ENCODE results near the gene TRIM33.

DNA sequence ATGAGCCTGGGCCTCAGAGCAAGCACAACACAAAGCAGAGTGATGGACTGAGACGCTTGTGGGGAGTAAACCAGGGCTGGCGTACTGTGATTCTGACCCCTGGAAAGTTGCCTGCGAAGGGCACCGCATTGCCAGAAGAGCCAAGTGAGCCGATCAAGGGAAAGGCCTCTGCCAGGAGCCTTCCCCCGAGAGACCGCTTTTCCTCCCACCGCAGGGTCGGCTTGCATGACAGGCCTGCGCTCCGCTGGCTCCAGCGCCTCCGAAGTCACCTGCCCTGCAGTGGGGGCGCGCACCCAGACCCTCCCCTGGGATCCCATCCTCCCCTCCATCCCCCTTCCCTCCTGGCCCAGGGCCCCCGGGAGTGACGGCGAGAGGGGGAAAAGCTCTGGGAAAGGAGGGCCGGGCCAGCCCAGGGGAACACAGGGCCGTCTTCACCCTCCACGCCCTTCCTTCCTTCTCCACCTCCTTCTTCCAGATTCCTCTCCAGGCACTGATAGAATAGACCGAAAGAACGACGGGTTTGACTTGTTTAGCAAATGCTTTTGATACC, 165.0 kb downstream of the TRIM33 start:
- TF ChIP-seq, protein P1, sequence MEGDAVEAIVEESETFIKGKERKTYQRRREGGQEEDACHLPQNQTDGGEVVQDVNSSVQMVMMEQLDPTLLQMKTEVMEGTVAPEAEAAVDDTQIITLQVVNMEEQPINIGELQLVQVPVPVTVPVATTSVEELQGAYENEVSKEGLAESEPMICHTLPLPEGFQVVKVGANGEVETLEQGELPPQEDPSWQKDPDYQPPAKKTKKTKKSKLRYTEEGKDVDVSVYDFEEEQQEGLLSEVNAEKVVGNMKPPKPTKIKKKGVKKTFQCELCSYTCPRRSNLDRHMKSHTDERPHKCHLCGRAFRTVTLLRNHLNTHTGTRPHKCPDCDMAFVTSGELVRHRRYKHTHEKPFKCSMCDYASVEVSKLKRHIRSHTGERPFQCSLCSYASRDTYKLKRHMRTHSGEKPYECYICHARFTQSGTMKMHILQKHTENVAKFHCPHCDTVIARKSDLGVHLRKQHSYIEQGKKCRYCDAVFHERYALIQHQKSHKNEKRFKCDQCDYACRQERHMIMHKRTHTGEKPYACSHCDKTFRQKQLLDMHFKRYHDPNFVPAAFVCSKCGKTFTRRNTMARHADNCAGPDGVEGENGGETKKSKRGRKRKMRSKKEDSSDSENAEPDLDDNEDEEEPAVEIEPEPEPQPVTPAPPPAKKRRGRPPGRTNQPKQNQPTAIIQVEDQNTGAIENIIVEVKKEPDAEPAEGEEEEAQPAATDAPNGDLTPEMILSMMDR (conservative IDR thresholded peaks at IDR 0.05 in 1 of 2, IDR thresholded peaks at IDR 0.05 in 1 of 2; ENCODE audit: low read depth in 1 of 2, low read length in 2 of 2), result no peak
- no peak for TF ChIP-seq EZH2 (IDR thresholded peaks at IDR 0.05; ENCODE audit: low read length, missing control alignments)

Data from fibroblast of lung (primary cell).